Mesothelial cell of epicardium (in vitro differentiated cells): Measurements from ENCODE around the gene ALPL. TPM values are rescaled to one million over a fixed set of nuclear protein-coding genes. Genes with fewer than 3 reads are reported as not detected.

Source experiments
- DNase-seq, 2 experiments: peaks; one replicate each; pipeline ENCODE4 v3.0.0; 2021; ENCODE audit warnings: low spot score in 2 of 2; ENCODE audit not compliant: unreplicated experiment in 2 of 2
- H3K27ac Mint-ChIP-seq: 2 replicates; pipeline ENCODE4 v1.8.0; 2021; ENCODE audit warnings: mixed read lengths
- H3K27me3 Mint-ChIP-seq: 2 replicates; pipeline ENCODE4 v1.8.0; 2021; ENCODE audit warnings: low read depth, mixed read lengths
- H3K36me3 Mint-ChIP-seq: 2 replicates; pipeline ENCODE4 v1.8.0; 2021; ENCODE audit warnings: mixed read lengths
- H3K4me1 Mint-ChIP-seq: 2 replicates; pipeline ENCODE4 v1.8.0; 2021; ENCODE audit warnings: mixed read lengths
- H3K4me3 Mint-ChIP-seq: 2 replicates; pipeline ENCODE4 v1.8.0; 2021; ENCODE audit warnings: mild to moderate bottlenecking, moderate library complexity, mixed read lengths
- H3K9me3 Mint-ChIP-seq: 2 replicates; pipeline ENCODE4 v1.8.0; 2021; ENCODE audit warnings: mixed read lengths
- CTCF ChIP-seq: fragments of 200-600 bp; sonication (generic); IDR thresholded peaks from one replicate; pipeline ENCODE4 v1.5.0; 2021; ENCODE audit warnings: antibody characterized with exemption; ENCODE audit not compliant: unreplicated experiment
- total RNA-seq: library from RNA; stranded (reverse); gene quantifications from 3 replicates; pipeline ENCODE4 v1.2.1, GENCODE V29; 2021

Gene ALPL
- total RNA-seq, 1 donor from 2014 or later: 0.89 TPM

GRCh38 chr1:21598417-21598816 is 89.2 kb downstream of the ALPL start:
- H3K9me3 Mint-ChIP-seq: no peaks in the 10 kb centered on the region
- peaks cover 4% of the 10 kb centered on the region for H3K27me3 Mint-ChIP-seq
- no peak for TF ChIP-seq CTCF
- no peaks in the 10 kb centered on the region for H3K36me3 Mint-ChIP-seq
- no peak overlapping the region for H3K27ac Mint-ChIP-seq
- no peak for DNase-seq
- no peak overlapping the region for H3K4me3 Mint-ChIP-seq
- no peaks in the 10 kb centered on the region for H3K4me1 Mint-ChIP-seq

- no peak for TF ChIP-seq CTCF
- Mint-ChIP-seq H3K4me3 (no peak overlapping the region), H3K36me3 (no peaks in the 10 kb centered on the region), H3K4me1 (no peaks in the 10 kb centered on the region), H3K27ac (no peak overlapping the region), H3K9me3 (no peaks in the 10 kb centered on the region), H3K27me3 (peaks cover 4% of the 10 kb centered on the region)
- DNase-seq: no peak
Measured at GRCh38 chr1:21598904-21599303, 89.7 kb downstream of the ALPL start.

- no peaks in the 10 kb centered on the region for H3K4me1 Mint-ChIP-seq
- no peak for DNase-seq
- no peaks in the 10 kb centered on the region for H3K36me3 Mint-ChIP-seq
- H3K27ac Mint-ChIP-seq: no peak overlapping the region
- H3K4me3 Mint-ChIP-seq: no peak overlapping the region
- no peak for TF ChIP-seq CTCF
- H3K27me3 Mint-ChIP-seq: peaks cover 4% of the 10 kb centered on the region
- H3K9me3 Mint-ChIP-seq: no peaks in the 10 kb centered on the region
Measured at GRCh38 chr1:21599402-21599801, 90.2 kb downstream of the ALPL start.

- no peaks in the 10 kb centered on the region for H3K4me1 Mint-ChIP-seq
- H3K9me3 Mint-ChIP-seq: no peaks in the 10 kb centered on the region
- H3K4me3 Mint-ChIP-seq: no peak overlapping the region
- no peak for DNase-seq
- H3K27me3 Mint-ChIP-seq: peaks cover 1% of the 10 kb centered on the region
- no peak for TF ChIP-seq CTCF
- no peaks in the 10 kb centered on the region for H3K36me3 Mint-ChIP-seq
- H3K27ac Mint-ChIP-seq: no peak overlapping the region
Measured at GRCh38 chr1:21601278-21602048, 92.2 kb downstream of the ALPL start.

- no peaks in the 10 kb centered on the region for H3K9me3 Mint-ChIP-seq
- H3K27ac Mint-ChIP-seq: no peak overlapping the region
- H3K4me1 Mint-ChIP-seq: peaks cover 13% of the 10 kb centered on the region
- no peak for DNase-seq
- H3K4me3 Mint-ChIP-seq: no peak overlapping the region
- peaks cover 1% of the 10 kb centered on the region for H3K27me3 Mint-ChIP-seq
- H3K36me3 Mint-ChIP-seq: no peaks in the 10 kb centered on the region
- no peak for TF ChIP-seq CTCF
Measured at GRCh38 chr1:21603177-21604138, 94.2 kb downstream of the ALPL start.
